ENCODE results near the gene WNT1.
A peak's percentile ranks its signal among the peaks of the same experiment; 100 is the strongest.

The WNT1 gene

GRCh38 chr12:49000346-49000745 lies 22.2 kb downstream of the WNT1 start:
- DNase-seq (ENCODE audit: low read depth): no peak

GRCh38 chr12:49008943-49009342 lies 30.8 kb downstream of the WNT1 start:
- no peak for DNase-seq (ENCODE audit: low read depth)

- DNase-seq (ENCODE audit: low read depth): no peak
Observed at GRCh38 chr12:49010092-49010668, 32.1 kb downstream of the WNT1 start.

- DNase-seq (ENCODE audit: low read depth): no peak
Observed at GRCh38 chr12:49012739-49013138, 34.6 kb downstream of the WNT1 start.

GRCh38 chr12:49013428-49013827 lies 35.3 kb downstream of the WNT1 start:
- DNase-seq (ENCODE audit: low read depth): no peak

GRCh38 chr12:49014547-49014946 lies 36.4 kb downstream of the WNT1 start:
- no peak for DNase-seq (ENCODE audit: low read depth)

- no peak for DNase-seq (ENCODE audit: low read depth)
Observed at GRCh38 chr12:49015196-49015595, 37.1 kb downstream of the WNT1 start.

- no peak for DNase-seq (ENCODE audit: low read depth)
Observed at GRCh38 chr12:49017891-49018260, 39.8 kb downstream of the WNT1 start.

- peak; percentile 94 for DNase-seq (ENCODE audit: low read depth)
Observed at GRCh38 chr12:49018261-49019119, 40.4 kb downstream of the WNT1 start, which contains the start of gene PRKAG1. Gene PRKAG1 (minus strand): TSS chr12:49018776. CDS start chr12:49018740, 36 bp downstream.

- no peak for DNase-seq (ENCODE audit: low read depth)
Observed at GRCh38 chr12:49019120-49019430, 41.0 kb downstream of the WNT1 start.

- no peak for DNase-seq (ENCODE audit: low read depth)
Observed at GRCh38 chr12:49019443-49020324, 41.6 kb downstream of the WNT1 start.

- no peak for DNase-seq (ENCODE audit: low read depth)
Observed at GRCh38 chr12:49020441-49020840, 42.3 kb downstream of the WNT1 start.

- no peak for DNase-seq (ENCODE audit: low read depth)
Observed at GRCh38 chr12:49021292-49021915, 43.3 kb downstream of the WNT1 start.

- DNase-seq (ENCODE audit: low read depth): no peak
Observed at GRCh38 chr12:49022558-49023178, 44.5 kb downstream of the WNT1 start.

- DNase-seq (ENCODE audit: low read depth): no peak
Observed at GRCh38 chr12:49023812-49024211, 45.7 kb downstream of the WNT1 start.

- DNase-seq (ENCODE audit: low read depth): no peak
Observed at GRCh38 chr12:49024543-49024942, 46.4 kb downstream of the WNT1 start.

- DNase-seq (ENCODE audit: low read depth): no peak
Observed at GRCh38 chr12:49025463-49025862, 47.3 kb downstream of the WNT1 start.

GRCh38 chr12:49026101-49026500 lies 48.0 kb downstream of the WNT1 start:
- DNase-seq (ENCODE audit: low read depth): no peak

GRCh38 chr12:49026678-49027480 lies 48.8 kb downstream of the WNT1 start:
- DNase-seq (ENCODE audit: low read depth): no peak

GRCh38 chr12:49027846-49028555 lies 49.9 kb downstream of the WNT1 start:
- DNase-seq (ENCODE audit: low read depth): no peak
